Epithelial cell of proximal tubule (primary cell): Measurements from ENCODE around the gene FAM120C. TPM values are rescaled to one million over a fixed set of nuclear protein-coding genes. Genes with fewer than 3 reads are reported as not detected.

ENCODE experiments used
- DNase-seq: peaks from one replicate; pipeline ENCODE4 v3.0.0-alpha.2; 2011; ENCODE audit warnings: low read depth
- H3K4me3 ChIP-seq: 2 replicates; pipeline ENCODE4 v1.5.1; 2011; ENCODE audit warnings: low read depth, mild to moderate bottlenecking, low read length
- total RNA-seq: library from RNA; depleted of rRNA; stranded (reverse); fragments of >200 nt; gene quantifications from 2 replicates; pipeline ENCODE4 v1.2.3, GENCODE V29; 2015
- TF ChIP-seq, protein P1 (sequence below): conservative IDR thresholded peaks from 2 replicates; pipeline ENCODE4 v1.5.1; 2012; ENCODE audit warnings: low read depth, mild to moderate bottlenecking, low read length

FAM120C gene
- total RNA-seq, 1 donor from 2014 or later = 6.2 TPM

GRCh38 chrX:54194982-54195588, 12.0 kb upstream of the FAM120C start:
- TF ChIP-seq, protein P1, sequence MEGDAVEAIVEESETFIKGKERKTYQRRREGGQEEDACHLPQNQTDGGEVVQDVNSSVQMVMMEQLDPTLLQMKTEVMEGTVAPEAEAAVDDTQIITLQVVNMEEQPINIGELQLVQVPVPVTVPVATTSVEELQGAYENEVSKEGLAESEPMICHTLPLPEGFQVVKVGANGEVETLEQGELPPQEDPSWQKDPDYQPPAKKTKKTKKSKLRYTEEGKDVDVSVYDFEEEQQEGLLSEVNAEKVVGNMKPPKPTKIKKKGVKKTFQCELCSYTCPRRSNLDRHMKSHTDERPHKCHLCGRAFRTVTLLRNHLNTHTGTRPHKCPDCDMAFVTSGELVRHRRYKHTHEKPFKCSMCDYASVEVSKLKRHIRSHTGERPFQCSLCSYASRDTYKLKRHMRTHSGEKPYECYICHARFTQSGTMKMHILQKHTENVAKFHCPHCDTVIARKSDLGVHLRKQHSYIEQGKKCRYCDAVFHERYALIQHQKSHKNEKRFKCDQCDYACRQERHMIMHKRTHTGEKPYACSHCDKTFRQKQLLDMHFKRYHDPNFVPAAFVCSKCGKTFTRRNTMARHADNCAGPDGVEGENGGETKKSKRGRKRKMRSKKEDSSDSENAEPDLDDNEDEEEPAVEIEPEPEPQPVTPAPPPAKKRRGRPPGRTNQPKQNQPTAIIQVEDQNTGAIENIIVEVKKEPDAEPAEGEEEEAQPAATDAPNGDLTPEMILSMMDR = no peak
- H3K4me3 ChIP-seq = no peak overlapping the region

GRCh38 chrX:54193085-54193821, 10.2 kb upstream of the FAM120C start:
- no peak for DNase-seq
- no peak overlapping the region for H3K4me3 ChIP-seq
- TF ChIP-seq, protein P1 = no peak

More at GRCh38 chrX:54194982-54195588, 12.0 kb upstream of the FAM120C start:
- no peak for DNase-seq

- TF ChIP-seq, protein P1 = no peak
- DNase-seq = no peak
These were observed 1.4 kb upstream of the FAM120C start for GRCh38 chrX:54184474-54184873.

DNA sequence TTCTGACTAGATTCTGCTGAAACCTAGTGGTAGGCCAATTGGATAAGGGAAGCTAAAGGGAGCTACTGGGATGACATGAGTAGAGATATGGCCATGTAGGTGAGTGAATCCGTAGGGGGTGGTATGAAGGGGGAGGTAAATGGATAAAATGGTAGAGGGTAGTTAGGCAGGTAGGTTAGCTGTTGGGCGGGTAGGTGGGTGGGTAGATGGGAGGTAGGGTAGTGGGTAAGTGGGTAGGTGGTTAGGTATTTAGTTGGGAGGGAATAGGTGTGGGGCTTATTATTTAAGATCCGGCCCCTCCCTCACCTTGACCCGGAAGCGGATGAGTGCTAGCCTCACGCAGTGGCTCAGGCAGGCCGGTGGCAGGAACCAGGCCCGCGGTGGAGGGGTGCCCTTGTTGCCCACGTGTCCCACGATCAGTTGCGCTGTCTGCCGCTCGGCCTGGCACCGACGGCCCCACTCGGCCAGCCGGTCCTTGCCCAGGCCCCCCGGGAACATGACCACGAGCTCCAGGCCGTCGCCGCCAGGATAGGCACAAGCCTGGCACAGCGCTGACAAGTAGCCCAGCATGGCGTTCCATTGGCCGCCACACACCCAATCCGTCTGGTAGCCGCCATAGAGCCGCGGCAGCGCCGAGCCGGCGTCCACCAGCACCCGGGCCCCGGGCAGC, 725 bp downstream of the FAM120C start:
- TF ChIP-seq, protein P1 = no peak
- peak overlapping the region; percentile 66 for H3K4me3 ChIP-seq
- DNase-seq = no peak

More at GRCh38 chrX:54184474-54184873, 1.4 kb upstream of the FAM120C start:
- no peak overlapping the region for H3K4me3 ChIP-seq

GRCh38 chrX:54181202-54181953, 1.7 kb downstream of the FAM120C start:
- no peak for DNase-seq
- TF ChIP-seq, protein P1 = no peak
- peak overlapping the region; percentile 66 for H3K4me3 ChIP-seq

DNA sequence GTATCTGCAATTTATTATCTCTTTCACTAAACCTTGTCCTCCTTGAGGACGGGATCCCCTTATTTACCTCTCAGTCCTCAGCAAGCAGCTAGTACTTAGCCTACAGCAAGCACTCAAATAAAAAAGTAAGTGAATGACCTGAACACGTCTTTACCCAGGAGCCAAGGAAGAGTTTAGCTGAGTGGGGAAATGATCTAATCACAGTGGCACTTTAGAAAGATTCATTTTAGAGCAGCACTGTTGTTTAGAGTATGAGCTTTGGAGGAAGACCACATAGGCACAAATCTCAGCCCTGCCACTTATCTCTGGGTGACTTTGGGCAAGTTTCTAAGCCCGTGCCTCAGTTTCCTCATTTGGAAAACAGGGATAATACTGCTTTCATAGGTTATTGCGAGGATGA, 2.7 kb downstream of the FAM120C start:
- peak overlapping the region; percentile 66 for H3K4me3 ChIP-seq
- TF ChIP-seq, protein P1 = no peak
- no peak for DNase-seq
